Ascending aorta (tissue), 2 donors: ENCODE measurements around the gene NAT16. TPM values are rescaled to one million over a fixed set of nuclear protein-coding genes. Genes with fewer than 3 reads are reported as not detected.
"Not testable (repeated sequence)": the region's sequence is repeated elsewhere in the genome, so short reads cannot be mapped to it uniquely, and the experiment has no call there.

Experiments
- DNase-seq, 2 donors: peaks; one replicate each; pipeline ENCODE4 v3.0.0-alpha.2; 2019; ENCODE audit warnings: low spot score in 2 of 2
- H3K27ac ChIP-seq, 2 donors: fragments of 200-600 bp; sonication (generic); one replicate each; pipeline ENCODE4 v1.5.1; 2016 to 2017; ENCODE audit warnings: mild to moderate bottlenecking in 1 of 2
- H3K27me3 ChIP-seq: fragments of 200-600 bp; sonication (generic); one replicate; pipeline ENCODE4 v1.5.1; 2017
- H3K36me3 ChIP-seq, 2 donors: fragments of 200-600 bp; sonication (generic); one replicate each; pipeline ENCODE4 v1.5.1; 2016
- H3K4me1 ChIP-seq, 2 donors: fragments of 200-600 bp; sonication (generic); one replicate each; pipeline ENCODE4 v1.5.1; 2016 to 2017; ENCODE audit warnings: mild to moderate bottlenecking in 1 of 2
- H3K4me3 ChIP-seq, 2 donors: fragments of 200-600 bp; sonication (generic); one replicate each; pipeline ENCODE4 v1.5.1; 2016 to 2017; ENCODE audit warnings: mild to moderate bottlenecking in 1 of 2
- H3K9me3 ChIP-seq, 2 donors: fragments of 200-600 bp; sonication (generic); one replicate each; pipeline ENCODE4 v1.5.1; 2016
- intact Hi-C: fragments of 100-400 bp; cut with DNase I; formaldehyde crosslinking; loops from one replicate; pipeline ENCODE4 v1.15.1; 2023
- total RNA-seq: library from RNA; depleted of rRNA; stranded (reverse); fragments of >200 nt; gene quantifications from one replicate; pipeline ENCODE4 v1.1.0, GENCODE V29; 2016
- TF ChIP-seq, protein P1 (sequence below), 3 experiments: fragments of 200-600 bp in 2 of 3; fragments of 450-650 bp in 1 of 3; sonication (generic) in 2 of 3; IDR thresholded peaks; one replicate each; pipeline ENCODE4 v1.5.1; 2016 to 2019; ENCODE audit warnings: antibody characterized with exemption in 3 of 3, mild to moderate bottlenecking in 1 of 3, moderate library complexity in 1 of 3

NAT16 gene
- total RNA-seq, 1 donor from 2014 or later = not detected

DNA sequence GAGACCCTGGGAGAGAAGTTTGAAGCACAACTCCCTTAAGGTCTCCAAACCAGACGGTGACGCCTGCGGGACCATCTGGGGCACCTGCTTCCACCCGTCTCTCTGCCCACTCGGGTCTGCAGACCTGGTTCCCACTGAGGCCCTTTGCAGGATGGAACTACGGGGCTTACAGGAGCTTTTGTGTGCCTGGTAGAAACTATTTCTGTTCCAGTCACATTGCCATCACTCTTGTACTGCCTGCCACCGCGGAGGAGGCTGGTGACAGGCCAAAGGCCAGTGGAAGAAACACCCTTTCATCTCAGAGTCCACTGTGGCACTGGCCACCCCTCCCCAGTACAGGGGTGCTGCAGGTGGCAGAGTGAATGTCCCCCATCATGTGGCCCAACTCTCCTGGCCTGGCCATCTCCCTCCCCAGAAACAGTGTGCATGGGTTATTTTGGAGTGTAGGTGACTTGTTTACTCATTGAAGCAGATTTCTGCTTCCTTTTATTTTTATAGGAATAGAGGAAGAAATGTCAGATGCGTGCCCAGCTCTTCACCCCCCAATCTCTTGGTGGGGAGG is 42.4 kb downstream of the NAT16 start:
- intact Hi-C loops = loop anchor here (1.0 to 5.0 kb wide), 5 partner anchors 10 to 245 kb away; partner anchors contain the start of genes SERPINE1 and TRIM56
- H3K27me3 ChIP-seq = no peaks in the 10 kb centered on the region
- H3K4me1 ChIP-seq = peaks cover 6 to 15% of the 10 kb centered on the region in 2 donors
- DNase-seq = peak in 1 of 2 donors; percentile 63
- peaks cover 35 to 47% of the 10 kb centered on the region in 2 donors for H3K36me3 ChIP-seq
- no peaks in the 10 kb centered on the region for H3K9me3 ChIP-seq
- peak overlapping the region in 1 of 2 donors; percentile 13 for H3K4me3 ChIP-seq
- H3K27ac ChIP-seq = peak overlapping the region; percentile 72 to 87
- TF ChIP-seq, protein P1, sequence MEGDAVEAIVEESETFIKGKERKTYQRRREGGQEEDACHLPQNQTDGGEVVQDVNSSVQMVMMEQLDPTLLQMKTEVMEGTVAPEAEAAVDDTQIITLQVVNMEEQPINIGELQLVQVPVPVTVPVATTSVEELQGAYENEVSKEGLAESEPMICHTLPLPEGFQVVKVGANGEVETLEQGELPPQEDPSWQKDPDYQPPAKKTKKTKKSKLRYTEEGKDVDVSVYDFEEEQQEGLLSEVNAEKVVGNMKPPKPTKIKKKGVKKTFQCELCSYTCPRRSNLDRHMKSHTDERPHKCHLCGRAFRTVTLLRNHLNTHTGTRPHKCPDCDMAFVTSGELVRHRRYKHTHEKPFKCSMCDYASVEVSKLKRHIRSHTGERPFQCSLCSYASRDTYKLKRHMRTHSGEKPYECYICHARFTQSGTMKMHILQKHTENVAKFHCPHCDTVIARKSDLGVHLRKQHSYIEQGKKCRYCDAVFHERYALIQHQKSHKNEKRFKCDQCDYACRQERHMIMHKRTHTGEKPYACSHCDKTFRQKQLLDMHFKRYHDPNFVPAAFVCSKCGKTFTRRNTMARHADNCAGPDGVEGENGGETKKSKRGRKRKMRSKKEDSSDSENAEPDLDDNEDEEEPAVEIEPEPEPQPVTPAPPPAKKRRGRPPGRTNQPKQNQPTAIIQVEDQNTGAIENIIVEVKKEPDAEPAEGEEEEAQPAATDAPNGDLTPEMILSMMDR (IDR thresholded peaks at IDR 0.05) = no peak

DNA sequence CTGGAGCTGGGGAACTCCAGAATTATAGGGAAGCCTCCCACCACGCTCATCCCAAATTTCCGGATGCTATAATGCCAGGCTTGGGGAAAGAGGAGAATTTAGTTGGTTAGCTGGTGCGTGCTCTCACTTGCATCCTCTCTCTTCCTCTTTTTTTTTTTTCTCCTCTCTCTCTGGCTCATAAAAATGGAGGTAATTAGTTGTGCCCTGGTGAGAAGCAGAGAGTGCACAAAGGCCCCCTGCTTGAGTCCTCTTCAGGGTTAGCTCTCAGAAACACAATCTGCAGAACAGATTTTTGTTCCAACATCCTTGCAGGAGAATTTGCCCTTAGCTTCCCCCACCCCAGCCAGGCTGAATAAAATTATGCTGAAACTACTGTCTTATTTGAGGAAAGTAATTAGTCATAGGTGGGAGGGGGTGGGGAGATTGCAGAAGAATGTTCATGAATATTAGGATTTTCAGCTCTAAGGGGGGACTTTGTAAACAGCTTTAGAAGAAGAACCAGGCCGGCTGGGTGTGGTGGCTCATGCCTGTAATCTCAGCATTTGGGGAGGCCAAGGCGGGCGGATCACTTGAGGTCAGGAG is 45.6 kb downstream of the NAT16 start:
- TF ChIP-seq, protein P1 (IDR thresholded peaks at IDR 0.05) = no peak
- intact Hi-C loops = no loop called here
- DNase-seq = no peak
- Histone ChIP-seq H3K27ac (peak overlapping the region in 1 of 2 donors; percentile 14), H3K27me3 (no peaks in the 10 kb centered on the region), H3K4me3 (no peak overlapping the region), H3K36me3 (peaks cover 55 to 75% of the 10 kb centered on the region in 2 donors), H3K4me1 (peaks cover 6 to 23% of the 10 kb centered on the region in 2 donors), H3K9me3 (no peaks in the 10 kb centered on the region)

DNA sequence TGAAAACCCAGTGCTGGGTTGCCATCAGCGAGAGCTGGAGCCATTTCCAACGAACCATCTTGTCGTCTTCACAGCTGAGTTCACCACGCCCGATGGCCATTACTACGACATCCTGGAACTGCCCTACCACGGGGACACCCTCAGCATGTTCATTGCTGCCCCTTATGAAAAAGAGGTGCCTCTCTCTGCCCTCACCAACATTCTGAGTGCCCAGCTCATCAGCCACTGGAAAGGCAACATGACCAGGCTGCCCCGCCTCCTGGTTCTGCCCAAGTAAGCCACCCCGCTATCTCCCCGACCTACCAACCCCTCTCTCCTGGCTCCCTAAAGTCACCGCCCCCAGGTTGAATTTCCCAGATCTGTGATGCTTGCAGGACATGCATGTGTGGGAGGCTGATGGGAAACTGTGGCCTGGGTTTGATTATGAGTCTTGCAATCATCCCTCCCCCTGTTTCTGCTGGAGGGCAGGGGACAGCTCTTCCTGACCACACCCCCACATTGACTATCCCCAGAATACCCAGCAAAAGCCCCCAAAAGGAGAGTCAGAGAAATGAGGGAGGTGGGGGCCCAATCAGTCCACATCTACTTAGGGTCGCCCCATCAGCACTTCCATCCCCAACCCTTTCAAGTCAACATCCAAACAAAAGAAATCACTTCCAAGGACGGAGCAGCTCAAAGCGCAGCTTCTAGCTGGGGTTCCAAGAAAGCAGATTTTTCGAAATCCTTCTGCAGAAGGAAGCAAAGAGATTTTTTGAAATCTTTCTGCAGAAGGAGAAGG is 46.3 kb downstream of the NAT16 start:
- intact Hi-C loops = no loop called here
- DNase-seq = no peak
- peak overlapping the region in 1 of 2 donors; percentile 14 for H3K27ac ChIP-seq

DNA sequence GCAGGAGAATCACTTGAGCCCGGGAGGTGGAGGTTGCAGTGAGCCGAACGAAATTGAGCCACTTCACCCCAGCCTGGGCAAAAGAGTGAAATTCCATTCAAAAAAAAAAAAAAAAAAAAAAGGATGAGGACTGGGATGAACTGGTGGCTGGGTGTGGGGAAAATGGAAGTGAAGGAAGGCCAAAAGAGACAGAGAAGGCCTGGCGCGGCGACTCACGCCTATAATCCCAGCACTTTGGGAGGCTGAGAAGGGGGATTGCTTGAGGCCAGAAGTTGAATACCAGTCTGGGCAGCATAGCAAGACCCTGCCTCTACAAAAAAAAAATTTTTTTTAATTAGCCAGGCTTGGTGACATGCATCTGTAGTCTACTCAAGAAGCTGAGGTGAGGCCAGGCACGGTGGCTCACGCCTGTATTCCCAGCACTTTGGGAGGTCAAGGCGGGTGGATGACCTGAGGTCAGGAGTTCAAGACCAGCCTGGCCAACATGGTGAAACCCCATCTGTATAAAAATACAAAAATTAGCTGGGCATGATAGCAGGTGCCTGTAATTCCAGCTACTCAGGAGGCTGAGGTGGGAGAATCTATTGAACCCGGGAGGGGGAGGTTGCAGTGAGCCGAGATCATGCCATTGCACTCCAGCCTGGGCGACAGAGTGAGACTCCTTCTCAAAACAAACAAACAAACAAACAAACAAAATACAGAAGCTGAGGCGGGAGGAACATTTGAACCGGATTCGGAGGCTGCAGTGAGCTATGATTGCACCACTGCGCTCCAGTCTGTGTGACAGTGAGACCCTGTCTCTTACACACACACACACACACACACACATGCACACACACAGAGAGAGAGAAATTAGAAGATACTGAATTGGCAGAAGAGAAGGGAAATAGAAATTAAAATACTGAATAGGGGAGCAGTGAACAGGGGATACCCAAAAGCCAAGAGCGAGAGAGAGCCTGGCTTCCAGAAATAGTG is 47.2 kb downstream of the NAT16 start:
- Histone ChIP-seq H3K36me3 (peaks cover 55 to 89% of the 10 kb centered on the region in 2 donors), H3K4me1 (peaks cover 5 to 28% of the 10 kb centered on the region in 2 donors), H3K27ac (peak overlapping the region; percentile 25 to 55)
- H3K4me3 ChIP-seq, DNase-seq, intact Hi-C loops, H3K9me3 ChIP-seq, H3K27me3 ChIP-seq: not testable (repeated sequence)

More for the DNA sequence above, 46.3 kb downstream of the NAT16 start:
- TF ChIP-seq, protein P1 (IDR thresholded peaks at IDR 0.05) = no peak
- no peak overlapping the region for H3K4me3 ChIP-seq
- H3K27me3 ChIP-seq = no peaks in the 10 kb centered on the region
- H3K36me3 ChIP-seq = peaks cover 55 to 80% of the 10 kb centered on the region in 2 donors
- peaks cover 6 to 21% of the 10 kb centered on the region in 2 donors for H3K4me1 ChIP-seq
- no peaks in the 10 kb centered on the region for H3K9me3 ChIP-seq

DNA sequence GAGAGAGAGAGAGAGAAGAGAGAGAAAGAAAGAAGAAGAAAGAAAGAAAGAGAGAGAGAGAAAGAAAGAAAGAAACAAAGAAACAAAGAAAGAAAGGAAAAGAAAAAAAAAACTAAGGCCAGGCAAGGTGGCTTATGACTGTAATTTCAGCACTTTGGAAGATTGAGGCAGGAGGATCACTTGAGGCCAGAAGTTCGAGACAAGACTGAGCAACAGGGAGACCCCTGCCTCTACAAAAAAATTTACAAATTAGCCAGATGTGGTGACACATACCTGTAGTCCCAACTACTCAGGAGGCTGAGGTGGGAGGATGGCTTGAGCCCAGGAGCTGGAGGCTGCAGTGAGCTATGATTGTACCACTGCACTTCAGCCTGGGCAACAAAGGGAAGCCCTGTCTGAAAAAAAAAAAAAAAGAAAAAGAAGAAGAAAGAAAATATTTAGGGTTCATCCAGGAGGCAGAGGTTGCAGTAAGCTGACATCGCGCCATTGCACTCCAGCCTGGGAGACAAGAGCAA is 50.4 kb downstream of the NAT16 start:
- Histone ChIP-seq H3K27ac (peak overlapping the region; percentile 48 to 60), H3K9me3 (no peaks in the 10 kb centered on the region)
- intact Hi-C loops = no loop called here

More for the DNA sequence above, 50.4 kb downstream of the NAT16 start:
- Histone ChIP-seq H3K4me1 (peaks cover 12 to 42% of the 10 kb centered on the region in 2 donors), H3K4me3 (peak overlapping the region in 1 of 2 donors; percentile 71), H3K36me3 (peaks cover 37 to 62% of the 10 kb centered on the region in 2 donors), H3K27me3 (no peaks in the 10 kb centered on the region)
- TF ChIP-seq, protein P1 (IDR thresholded peaks at IDR 0.05) = no peak
- DNase-seq = no peak
